BE2C (cell line): Measurements from ENCODE around the gene LHFPL6.

Experiments
- DNase-seq: peaks from one replicate; pipeline ENCODE4 v3.0.0-alpha.2; 2020
- H3K27me3 ChIP-seq: fragments of 250-450 bp; sonication (Bioruptor Pico); 2 replicates; pipeline ENCODE4 v1.5.1; 2020; ENCODE audit warnings: mild to moderate bottlenecking
- H3K36me3 ChIP-seq: fragments of 250-450 bp; sonication (Bioruptor Pico); 2 replicates; pipeline ENCODE4 v1.5.1; 2020; ENCODE audit warnings: mild to moderate bottlenecking
- H3K4me1 ChIP-seq: fragments of 250-450 bp; sonication (Bioruptor Pico); 2 replicates; pipeline ENCODE4 v1.5.1; 2020
- H3K4me3 ChIP-seq: 2 replicates; pipeline ENCODE4 v1.5.1; 2011; ENCODE audit warnings: low read depth, low read length
- H3K9me3 ChIP-seq: fragments of 250-450 bp; sonication (Bioruptor Pico); 2 replicates; pipeline ENCODE4 v1.5.1; 2020
- TF ChIP-seq, protein P1 (sequence below): IDR thresholded peaks from 2 replicates; pipeline ENCODE4 v1.5.1; 2012; ENCODE audit warnings: mild to moderate bottlenecking, low read depth, low read length

The LHFPL6 gene

DNA sequence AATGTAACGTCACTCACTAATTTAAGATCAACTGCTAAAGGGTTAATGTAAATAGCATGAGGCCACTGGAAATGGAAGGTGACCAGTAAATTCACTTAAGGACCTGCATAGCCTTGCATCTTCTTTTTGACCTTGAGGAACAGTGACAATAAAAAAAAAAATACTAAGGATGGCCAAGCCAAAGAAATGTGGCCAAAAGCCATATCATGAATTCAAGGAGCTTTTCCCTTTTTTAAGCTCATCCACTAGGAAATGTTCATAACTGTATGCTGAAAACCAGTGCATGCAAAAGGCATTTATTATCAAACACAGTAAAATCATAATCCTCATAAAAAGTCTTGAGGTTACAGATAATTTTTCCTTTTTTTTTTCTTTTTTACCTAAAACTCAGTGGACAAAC, 77.5 kb downstream of the LHFPL6 start:
- no peaks in the 10 kb centered on the region for H3K4me1 ChIP-seq
- no peak for DNase-seq
- H3K27me3 ChIP-seq, result no peaks in the 10 kb centered on the region
- H3K4me3 ChIP-seq, result no peak overlapping the region
- no peaks in the 10 kb centered on the region for H3K36me3 ChIP-seq
- H3K9me3 ChIP-seq, result no peaks in the 10 kb centered on the region
- TF ChIP-seq, protein P1, sequence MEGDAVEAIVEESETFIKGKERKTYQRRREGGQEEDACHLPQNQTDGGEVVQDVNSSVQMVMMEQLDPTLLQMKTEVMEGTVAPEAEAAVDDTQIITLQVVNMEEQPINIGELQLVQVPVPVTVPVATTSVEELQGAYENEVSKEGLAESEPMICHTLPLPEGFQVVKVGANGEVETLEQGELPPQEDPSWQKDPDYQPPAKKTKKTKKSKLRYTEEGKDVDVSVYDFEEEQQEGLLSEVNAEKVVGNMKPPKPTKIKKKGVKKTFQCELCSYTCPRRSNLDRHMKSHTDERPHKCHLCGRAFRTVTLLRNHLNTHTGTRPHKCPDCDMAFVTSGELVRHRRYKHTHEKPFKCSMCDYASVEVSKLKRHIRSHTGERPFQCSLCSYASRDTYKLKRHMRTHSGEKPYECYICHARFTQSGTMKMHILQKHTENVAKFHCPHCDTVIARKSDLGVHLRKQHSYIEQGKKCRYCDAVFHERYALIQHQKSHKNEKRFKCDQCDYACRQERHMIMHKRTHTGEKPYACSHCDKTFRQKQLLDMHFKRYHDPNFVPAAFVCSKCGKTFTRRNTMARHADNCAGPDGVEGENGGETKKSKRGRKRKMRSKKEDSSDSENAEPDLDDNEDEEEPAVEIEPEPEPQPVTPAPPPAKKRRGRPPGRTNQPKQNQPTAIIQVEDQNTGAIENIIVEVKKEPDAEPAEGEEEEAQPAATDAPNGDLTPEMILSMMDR, result no peak

DNA sequence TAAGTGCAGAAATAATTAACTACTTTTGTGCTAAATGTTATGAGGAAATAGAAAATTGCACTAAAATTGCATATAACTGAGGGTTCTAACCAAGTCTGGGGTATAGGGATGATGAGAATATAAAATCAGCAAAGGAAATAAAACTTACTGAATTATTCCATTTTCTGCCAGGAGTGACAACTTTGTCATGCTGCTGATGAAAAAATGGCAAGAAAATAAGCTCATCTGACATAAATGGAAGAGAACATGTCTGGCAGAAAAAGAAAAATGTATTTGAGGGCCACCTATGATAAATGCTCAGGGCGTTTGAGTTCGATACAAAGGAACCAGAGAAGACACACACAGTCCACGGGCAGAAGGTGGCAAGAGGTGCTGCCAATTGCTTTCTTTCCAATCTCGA, 78.2 kb downstream of the LHFPL6 start:
- Histone ChIP-seq H3K4me3 (no peak overlapping the region), H3K4me1 (no peaks in the 10 kb centered on the region), H3K27me3 (no peaks in the 10 kb centered on the region), H3K36me3 (no peaks in the 10 kb centered on the region), H3K9me3 (no peaks in the 10 kb centered on the region)
- TF ChIP-seq, protein P1, result no peak
- DNase-seq, result no peak

DNA sequence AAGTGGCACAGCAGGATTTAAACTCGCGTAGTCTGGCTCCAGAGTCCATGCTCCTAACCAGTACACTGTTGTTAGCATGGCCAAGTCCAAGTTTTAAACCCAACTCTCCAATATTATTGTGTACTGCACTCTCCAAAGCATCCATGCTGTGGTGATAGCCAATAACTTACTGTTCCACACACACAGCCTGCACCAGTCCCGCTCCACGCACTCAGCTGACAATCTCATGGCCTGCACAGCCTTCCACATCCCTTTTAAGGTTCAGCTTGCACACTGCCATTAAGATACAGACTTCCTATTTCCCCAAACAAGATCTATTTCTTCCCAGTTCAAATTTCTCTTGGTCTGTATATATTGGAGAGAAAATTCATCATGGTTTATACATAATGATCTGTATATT, 80.7 kb downstream of the LHFPL6 start:
- no peak for DNase-seq
- TF ChIP-seq, protein P1, result no peak
- Histone ChIP-seq H3K9me3 (no peaks in the 10 kb centered on the region), H3K4me1 (no peaks in the 10 kb centered on the region), H3K27me3 (no peaks in the 10 kb centered on the region), H3K36me3 (no peaks in the 10 kb centered on the region), H3K4me3 (no peak overlapping the region)

DNA sequence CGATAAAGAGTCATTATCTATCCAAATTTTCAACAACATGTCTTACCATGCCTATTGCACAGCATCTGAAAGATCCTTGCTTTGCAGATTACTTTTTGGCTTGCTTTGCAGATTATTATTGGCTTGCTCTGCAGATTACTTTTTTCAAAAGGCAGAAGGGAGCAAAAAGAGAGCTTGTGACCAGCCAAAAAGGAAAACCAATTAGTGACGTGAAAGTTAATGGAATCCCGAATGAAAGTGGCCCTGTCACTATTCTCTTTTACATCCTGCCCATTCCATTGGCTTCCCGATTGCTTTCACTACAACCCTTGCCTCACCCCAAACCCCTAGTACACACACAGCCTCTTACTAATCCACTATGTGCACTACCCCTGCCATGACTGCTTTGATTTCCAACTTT, 81.3 kb downstream of the LHFPL6 start:
- Histone ChIP-seq H3K4me1 (no peaks in the 10 kb centered on the region), H3K27me3 (no peaks in the 10 kb centered on the region), H3K4me3 (no peak overlapping the region), H3K9me3 (no peaks in the 10 kb centered on the region), H3K36me3 (no peaks in the 10 kb centered on the region)
- TF ChIP-seq, protein P1, result no peak
- no peak for DNase-seq

DNA sequence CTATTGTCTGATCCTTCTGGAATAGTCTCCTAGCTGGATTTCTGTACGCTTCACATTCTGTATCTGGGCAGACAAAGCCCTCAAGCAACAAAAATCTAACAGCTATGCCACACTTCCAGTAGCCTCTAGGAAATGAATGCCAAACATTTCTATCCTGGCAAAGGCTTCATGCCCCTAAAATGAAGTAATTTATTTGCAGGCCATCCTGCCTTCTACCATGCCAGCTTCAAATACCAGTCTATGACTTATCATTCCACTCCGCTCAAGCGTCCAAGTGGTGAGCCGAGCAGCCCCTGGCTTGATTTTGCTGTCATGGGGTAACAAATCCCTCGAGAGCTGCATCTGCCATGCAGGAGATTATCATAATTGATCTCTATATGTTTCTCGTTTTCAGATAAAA, 86.9 kb downstream of the LHFPL6 start:
- Histone ChIP-seq H3K4me1 (no peaks in the 10 kb centered on the region), H3K9me3 (no peaks in the 10 kb centered on the region), H3K27me3 (no peaks in the 10 kb centered on the region), H3K36me3 (no peaks in the 10 kb centered on the region), H3K4me3 (no peak overlapping the region)
- no peak for DNase-seq
- TF ChIP-seq, protein P1, result no peak

DNA sequence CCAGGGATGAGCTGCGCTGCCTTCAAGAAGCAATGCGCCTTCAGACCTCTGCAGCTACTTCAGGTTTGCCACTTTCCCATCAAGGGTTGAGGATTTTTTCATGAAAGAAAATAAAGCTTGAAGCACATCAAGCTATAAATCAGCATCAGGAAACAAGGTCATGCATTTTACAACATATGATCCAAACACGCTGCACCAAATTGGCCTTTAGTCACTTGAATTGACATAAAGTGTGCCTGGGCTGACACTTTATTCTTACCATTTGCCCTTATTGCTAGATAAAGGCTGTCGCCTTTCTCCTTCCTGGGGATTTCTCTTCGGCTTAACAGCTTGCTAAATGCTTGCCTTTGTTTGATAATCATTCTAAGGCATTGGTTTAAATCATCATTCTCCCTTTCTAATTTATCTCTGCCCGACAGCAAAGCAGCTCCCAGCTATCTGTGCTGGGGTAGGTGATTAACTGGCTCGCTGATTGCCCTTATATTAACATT, 87.7 kb downstream of the LHFPL6 start:
- Histone ChIP-seq H3K27me3 (no peaks in the 10 kb centered on the region), H3K4me3 (no peak overlapping the region), H3K36me3 (no peaks in the 10 kb centered on the region), H3K9me3 (no peaks in the 10 kb centered on the region), H3K4me1 (no peaks in the 10 kb centered on the region)
- TF ChIP-seq, protein P1, result no peak
- no peak for DNase-seq
